Measurements from ENCODE around the gene SLC25A48. TPM values are rescaled to one million over a fixed set of nuclear protein-coding genes. Genes with fewer than 3 reads are reported as not detected.

Gene SLC25A48
- total RNA-seq, 2 donors from 2014 or later: 0.99 to 1.0 TPM

DNA sequence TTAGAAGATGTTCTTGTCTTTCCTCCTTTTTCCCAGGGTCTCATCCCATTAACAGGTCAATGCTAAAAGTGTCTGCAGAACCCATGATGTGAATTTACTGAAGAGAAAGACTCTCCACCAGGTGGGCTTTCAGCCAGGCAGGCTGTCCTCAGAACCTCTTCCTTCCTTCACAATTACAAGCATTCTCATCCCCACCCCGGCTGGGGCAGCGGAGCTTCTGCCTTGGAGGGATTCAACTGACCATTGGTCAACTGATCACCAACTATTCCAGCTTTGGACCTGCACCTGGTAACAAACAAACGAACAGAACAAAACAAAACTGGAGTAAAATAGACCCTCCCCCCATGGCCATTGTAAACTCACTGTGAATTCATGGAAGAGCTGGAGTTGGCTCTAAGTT, 48.6 kb downstream of the SLC25A48 start:
- intact Hi-C loops (cut with DNase I): no loop called here

DNA sequence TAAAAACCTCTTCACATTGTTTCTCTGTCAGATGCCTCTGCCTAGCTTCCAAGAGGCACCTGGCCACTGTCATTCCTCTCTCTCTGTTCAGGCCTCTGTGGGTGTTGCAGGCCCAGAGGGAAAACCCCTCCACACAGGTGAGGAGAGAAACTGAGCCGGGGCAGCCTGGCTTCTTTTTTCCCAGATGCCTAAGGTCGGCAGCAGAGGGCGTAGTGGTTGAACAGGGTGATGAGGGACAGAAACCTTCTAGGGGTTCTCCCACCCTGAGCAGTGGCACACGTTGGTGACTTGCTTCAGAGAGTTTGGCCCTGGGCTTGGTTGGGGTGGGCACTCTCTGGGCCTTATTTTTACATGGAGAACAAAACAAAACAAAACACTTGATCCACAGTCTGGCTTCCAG, 49.0 kb downstream of the SLC25A48 start:
- intact Hi-C loops (cut with DNase I): no loop called here
- H3K27ac ChIP-seq: no peak overlapping the region

More for the DNA sequence above, 48.6 kb downstream of the SLC25A48 start:
- Histone ChIP-seq H3K4me1 (peaks cover 5% of the 10 kb centered on the region), H3K36me3 (replicated peaks in 1 of 2; ENCODE audit: insufficient read depth in 1 of 2, low read depth in 2 of 2) (no peaks in the 10 kb centered on the region), H3K4me3 (no peak overlapping the region), H3K9me3 (no peaks in the 10 kb centered on the region), H3K27me3 (no peaks in the 10 kb centered on the region), H3K27ac (no peak overlapping the region)
- TF ChIP-seq POLR2A (IDR thresholded peaks at IDR 0.05): no peak
- ATAC-seq (no peak), DNase-seq (no peak)
- WGBS, 2 donors: 71 to 81% methylated on average over 3 of the region's 3 CpGs

DNA sequence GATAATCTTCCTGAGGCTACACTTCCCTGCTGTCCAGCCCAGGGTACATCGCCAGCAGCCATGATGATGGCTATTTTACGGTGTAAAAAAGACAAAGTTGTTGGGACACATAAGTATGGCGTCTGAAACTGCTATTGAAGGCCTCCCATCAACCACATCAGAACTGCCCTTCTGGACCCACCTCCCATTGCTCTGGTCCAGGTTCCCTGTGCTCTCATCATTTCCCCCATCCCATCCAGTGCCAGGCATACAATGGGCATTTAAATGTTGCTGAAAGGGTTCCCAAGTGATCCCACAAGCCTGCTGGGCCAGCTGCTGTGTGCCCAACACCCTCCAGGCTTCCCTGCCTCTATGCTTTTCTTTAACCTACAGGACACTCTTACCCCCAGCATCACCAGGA, 50.6 kb downstream of the SLC25A48 start:
- WGBS, 2 donors: 66 to 81% methylated on average over 3 of the region's 3 CpGs
- H3K9me3 ChIP-seq: no peaks in the 10 kb centered on the region
- DNase-seq: no peak
- peaks cover 5% of the 10 kb centered on the region for H3K4me1 ChIP-seq
- intact Hi-C loops (cut with DNase I): loop anchor here (5.0 kb wide), 1 partner anchor 327 kb away; no protein-coding TSS in a partner anchor
- H3K27me3 ChIP-seq: no peaks in the 10 kb centered on the region
- no peak for ATAC-seq
- TF ChIP-seq, protein P1, sequence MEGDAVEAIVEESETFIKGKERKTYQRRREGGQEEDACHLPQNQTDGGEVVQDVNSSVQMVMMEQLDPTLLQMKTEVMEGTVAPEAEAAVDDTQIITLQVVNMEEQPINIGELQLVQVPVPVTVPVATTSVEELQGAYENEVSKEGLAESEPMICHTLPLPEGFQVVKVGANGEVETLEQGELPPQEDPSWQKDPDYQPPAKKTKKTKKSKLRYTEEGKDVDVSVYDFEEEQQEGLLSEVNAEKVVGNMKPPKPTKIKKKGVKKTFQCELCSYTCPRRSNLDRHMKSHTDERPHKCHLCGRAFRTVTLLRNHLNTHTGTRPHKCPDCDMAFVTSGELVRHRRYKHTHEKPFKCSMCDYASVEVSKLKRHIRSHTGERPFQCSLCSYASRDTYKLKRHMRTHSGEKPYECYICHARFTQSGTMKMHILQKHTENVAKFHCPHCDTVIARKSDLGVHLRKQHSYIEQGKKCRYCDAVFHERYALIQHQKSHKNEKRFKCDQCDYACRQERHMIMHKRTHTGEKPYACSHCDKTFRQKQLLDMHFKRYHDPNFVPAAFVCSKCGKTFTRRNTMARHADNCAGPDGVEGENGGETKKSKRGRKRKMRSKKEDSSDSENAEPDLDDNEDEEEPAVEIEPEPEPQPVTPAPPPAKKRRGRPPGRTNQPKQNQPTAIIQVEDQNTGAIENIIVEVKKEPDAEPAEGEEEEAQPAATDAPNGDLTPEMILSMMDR (IDR thresholded peaks at IDR 0.05): no peak
- TF ChIP-seq POLR2A (IDR thresholded peaks at IDR 0.05): no peak
- no peaks in the 10 kb centered on the region for H3K36me3 ChIP-seq (replicated peaks in 1 of 2; ENCODE audit: insufficient read depth in 1 of 2, low read depth in 2 of 2)
- H3K27ac ChIP-seq: no peak overlapping the region
- no peak overlapping the region for H3K4me3 ChIP-seq

More for the DNA sequence above, 49.0 kb downstream of the SLC25A48 start:
- no peak for ATAC-seq
- Histone ChIP-seq H3K9me3 (no peaks in the 10 kb centered on the region), H3K36me3 (replicated peaks in 1 of 2; ENCODE audit: insufficient read depth in 1 of 2, low read depth in 2 of 2) (no peaks in the 10 kb centered on the region), H3K4me3 (no peak overlapping the region), H3K27me3 (no peaks in the 10 kb centered on the region), H3K4me1 (peaks cover 5% of the 10 kb centered on the region)
- TF ChIP-seq, protein P1 (IDR thresholded peaks at IDR 0.05): no peak
- no peak for TF ChIP-seq POLR2A (IDR thresholded peaks at IDR 0.05)
- WGBS, 2 donors: 57% methylated on average over 4 of the region's 4 CpGs
- no peak for DNase-seq

DNA sequence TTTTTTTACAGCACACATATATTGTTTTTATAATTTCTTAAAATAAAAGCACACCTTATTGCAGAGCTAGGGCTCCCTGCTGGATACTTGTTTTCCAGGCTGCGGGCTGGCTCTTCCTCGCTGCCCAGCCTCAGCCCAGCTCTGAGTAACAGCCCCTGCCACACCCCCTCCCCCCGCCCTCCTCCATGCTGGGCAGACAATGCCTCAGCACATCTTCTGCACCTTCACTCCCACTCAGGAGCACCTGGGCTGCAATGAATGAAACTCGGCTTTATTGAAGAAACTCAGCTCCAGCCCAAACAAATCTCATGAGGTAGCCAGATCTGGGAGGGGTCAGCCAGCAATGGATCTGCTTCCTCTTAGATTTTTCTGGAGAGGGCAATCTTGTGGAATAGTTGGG, 51.7 kb downstream of the SLC25A48 start:
- ATAC-seq: no peak
- TF ChIP-seq, protein P1 (IDR thresholded peaks at IDR 0.05): no peak
- no peak for TF ChIP-seq POLR2A (IDR thresholded peaks at IDR 0.05)
- 29 to 40% methylated on average over 4 of the region's 4 CpGs for WGBS, 2 donors
- Histone ChIP-seq H3K27ac (no peak overlapping the region), H3K9me3 (no peaks in the 10 kb centered on the region), H3K4me1 (peaks cover 10% of the 10 kb centered on the region), H3K27me3 (no peaks in the 10 kb centered on the region), H3K36me3 (replicated peaks in 1 of 2; ENCODE audit: insufficient read depth in 1 of 2, low read depth in 2 of 2) (no peaks in the 10 kb centered on the region), H3K4me3 (no peak overlapping the region)
- intact Hi-C loops (cut with DNase I): loop anchor here (5.0 kb wide), 1 partner anchor 326 kb away; no protein-coding TSS in a partner anchor
- DNase-seq: no peak

DNA sequence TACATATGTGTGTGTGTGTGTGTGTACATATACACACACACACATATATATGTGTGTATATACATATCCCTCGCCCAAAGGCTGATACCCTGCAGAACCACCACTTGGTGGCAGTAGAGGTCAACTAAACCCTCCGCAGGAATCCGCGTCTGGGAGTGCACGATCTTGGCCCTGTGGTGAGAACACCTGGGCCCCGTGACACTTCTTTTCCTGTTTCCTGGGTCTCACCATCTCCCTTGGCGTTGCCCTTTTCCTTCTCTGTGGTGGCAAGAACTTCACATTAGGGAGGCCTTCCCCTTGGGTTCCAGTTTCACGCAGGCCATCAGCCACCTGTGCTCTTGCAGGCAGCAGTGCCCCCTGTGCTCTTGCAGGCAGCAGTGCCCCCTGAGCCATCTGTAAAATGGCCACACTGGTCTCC, 53.0 kb downstream of the SLC25A48 start:
- TF ChIP-seq POLR2A (IDR thresholded peaks at IDR 0.05): no peak
- TF ChIP-seq, protein P1 (IDR thresholded peaks at IDR 0.05): peak; percentile 65 to 84 (median 76)
- peak; percentile 62 to 68 (median 65) for DNase-seq
- intact Hi-C loops (cut with DNase I): loop anchor here (5.0 kb wide), 1 partner anchor 325 kb away; no protein-coding TSS in a partner anchor
- H3K9me3 ChIP-seq: no peaks in the 10 kb centered on the region
- no peaks in the 10 kb centered on the region for H3K27me3 ChIP-seq
- ATAC-seq: peak; percentile 84
- H3K4me1 ChIP-seq: peaks cover 19% of the 10 kb centered on the region
- H3K27ac ChIP-seq: no peak overlapping the region
- H3K4me3 ChIP-seq: no peak overlapping the region
- H3K36me3 ChIP-seq (replicated peaks in 1 of 2; ENCODE audit: insufficient read depth in 1 of 2, low read depth in 2 of 2): no peaks in the 10 kb centered on the region
- WGBS, 2 donors: 11 to 16% methylated on average over 8 of the region's 8 CpGs
